ENCODE measurements around the gene AMZ2.
A peak's percentile ranks its signal among the peaks of the same experiment; 100 is the strongest.
"Not testable (repeated sequence)": the region's sequence is repeated elsewhere in the genome, so short reads cannot be mapped to it uniquely, and the experiment has no call there.

AMZ2 gene

GRCh38 chr17:68253426-68253825, 5.6 kb downstream of the AMZ2 start:
- DNase-seq, result not testable (repeated sequence)

DNA sequence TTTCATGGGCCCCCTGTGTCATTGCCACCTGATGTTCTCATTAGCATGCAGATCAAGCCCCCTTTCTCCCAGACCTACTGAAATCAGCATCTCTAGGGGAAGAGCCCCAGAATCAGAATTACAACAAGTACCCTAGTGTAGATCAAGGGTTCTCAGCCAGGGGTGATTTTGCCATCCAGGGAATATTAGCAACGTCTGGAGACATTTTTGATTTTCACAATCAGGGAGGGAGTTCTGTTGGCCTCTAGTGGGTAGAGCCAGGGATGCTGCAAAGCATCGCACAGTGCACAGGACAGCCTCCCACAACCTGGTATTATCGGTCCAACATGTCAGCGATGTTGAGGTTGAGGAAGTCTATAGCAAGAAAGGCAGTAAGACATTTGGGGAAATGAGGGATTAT, 7.3 kb downstream of the AMZ2 start:
- no peak for DNase-seq

DNA sequence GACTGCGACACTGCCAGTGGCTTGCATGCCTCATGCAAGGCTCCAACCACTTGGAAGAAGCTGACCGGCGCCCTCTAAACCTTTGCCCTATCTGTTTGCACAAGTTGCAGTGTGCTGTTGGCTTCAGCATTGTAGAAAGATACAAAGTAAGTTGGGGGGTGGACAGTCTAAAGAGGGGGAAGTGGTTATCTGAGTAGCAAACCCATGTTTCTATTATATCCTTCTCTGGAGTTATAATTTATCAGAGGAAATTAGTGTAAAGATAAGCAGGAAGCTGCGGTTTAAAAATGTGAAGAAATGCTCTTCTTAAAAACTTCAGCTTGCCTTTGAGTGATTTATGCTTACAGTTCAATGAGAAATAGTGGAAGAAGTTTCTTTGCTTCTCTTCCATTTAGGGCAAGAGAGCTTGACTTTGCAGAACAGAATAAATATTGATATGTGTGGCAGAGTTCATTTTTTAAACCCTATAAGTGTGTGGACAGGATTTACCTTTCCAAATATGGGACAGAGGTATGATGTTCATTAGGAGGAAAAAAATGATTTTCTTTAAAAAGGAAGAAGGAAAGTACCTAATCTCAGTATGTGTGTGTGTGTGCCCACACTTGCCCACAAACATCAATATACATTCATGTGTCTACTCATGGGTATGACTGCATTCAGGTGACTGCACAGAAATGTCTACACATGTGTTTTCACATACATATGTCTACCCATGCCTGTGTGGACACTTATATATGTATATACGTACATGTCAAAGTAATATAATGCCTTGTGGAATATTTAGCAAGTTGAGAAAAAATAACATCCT, 8.1 kb downstream of the AMZ2 start:
- no peak for DNase-seq

- DNase-seq, result not testable (repeated sequence)
Measured at GRCh38 chr17:68256701-68257100, 8.9 kb downstream of the AMZ2 start.

- no peak for DNase-seq
Measured at GRCh38 chr17:68257934-68258333, 10.1 kb downstream of the AMZ2 start.

DNA sequence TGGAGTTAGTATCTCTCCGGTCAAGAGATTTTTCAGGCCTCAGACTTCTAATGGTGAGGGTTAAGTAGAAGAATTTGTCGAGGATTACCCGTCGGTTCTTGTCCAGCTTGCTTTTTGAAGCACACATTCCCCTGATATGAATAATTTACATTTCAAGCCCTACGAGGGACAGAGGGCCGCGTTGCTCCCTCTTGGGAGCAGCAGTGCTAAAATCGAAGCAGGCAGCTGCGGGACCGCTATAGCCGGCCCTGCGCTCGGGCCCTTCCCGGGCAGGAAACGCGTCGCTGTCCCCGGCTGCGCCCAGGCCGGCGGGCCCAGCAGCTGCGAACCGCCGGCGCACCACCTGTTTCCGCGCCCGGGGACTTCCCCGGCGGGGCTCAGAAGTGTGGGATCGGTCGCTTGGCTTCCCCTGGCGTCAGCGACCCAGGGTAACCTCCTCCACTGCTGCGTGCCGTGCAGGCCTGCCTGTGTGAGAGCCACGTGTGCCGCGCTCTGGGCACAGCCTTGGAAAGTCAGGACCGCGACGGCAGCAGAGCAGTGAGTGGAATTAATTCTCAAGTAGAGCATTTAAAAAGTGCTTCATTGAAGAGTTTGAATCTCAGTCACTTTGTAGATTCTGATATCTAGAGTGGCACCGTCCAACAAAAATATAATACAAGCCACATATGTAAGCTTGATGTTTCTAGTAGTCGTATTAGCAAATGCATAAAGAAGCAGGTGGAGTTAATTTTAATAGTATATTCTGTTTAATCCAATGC, 11.2 kb downstream of the AMZ2 start:
- peak; percentile 68 for DNase-seq

GRCh38 chr17:68259648-68259951, 11.8 kb downstream of the AMZ2 start:
- not testable (repeated sequence) for DNase-seq

- no peak for DNase-seq
Measured at GRCh38 chr17:68260051-68260762, 12.4 kb downstream of the AMZ2 start.

DNA sequence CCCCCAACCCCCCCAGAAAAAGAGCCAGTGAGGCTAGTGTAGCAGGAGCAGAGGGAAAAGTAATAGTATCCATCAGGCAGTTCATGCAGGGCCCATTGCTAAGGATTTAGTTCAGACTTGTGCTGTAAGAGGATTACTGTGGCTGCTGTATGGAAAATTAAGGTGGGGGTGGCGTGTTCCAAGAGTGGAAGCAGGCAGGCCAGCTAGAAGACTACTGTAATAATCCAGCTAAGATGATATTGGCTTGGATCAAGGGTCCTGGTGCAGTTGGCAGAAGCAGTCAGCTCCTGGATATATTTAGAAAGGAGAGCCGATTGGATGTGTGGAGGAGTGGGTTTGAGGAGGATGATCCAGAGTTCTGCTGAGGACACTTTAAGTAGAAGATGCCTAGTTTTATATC, 14.6 kb downstream of the AMZ2 start:
- DNase-seq, result not testable (repeated sequence)

- DNase-seq, result not testable (repeated sequence)
Measured at GRCh38 chr17:68263101-68263681, 15.3 kb downstream of the AMZ2 start.

GRCh38 chr17:68265833-68266232, 18.0 kb downstream of the AMZ2 start:
- DNase-seq, result not testable (repeated sequence)

DNA sequence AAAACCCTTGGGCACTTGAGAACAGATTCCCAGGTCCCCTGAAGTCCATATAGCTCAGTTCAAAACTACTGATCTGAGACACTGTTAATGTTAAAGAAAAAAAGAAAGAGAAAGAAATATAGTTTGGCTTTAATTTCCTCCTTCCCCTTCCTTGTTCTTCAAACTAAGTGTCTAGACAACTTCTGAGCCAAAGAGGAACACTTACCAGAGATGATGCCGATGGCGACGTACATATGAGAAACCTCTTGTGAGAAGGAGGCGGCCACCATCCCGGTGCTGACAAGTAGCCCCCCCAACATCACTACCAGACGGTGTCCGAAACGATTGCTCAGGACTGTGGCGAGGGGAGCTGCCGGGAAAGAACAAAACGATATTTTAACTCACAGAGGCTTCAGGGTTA, 25.9 kb downstream of the AMZ2 start:
- DNase-seq, result no peak

GRCh38 chr17:68276339-68276738, 28.5 kb downstream of the AMZ2 start:
- not testable (repeated sequence) for DNase-seq

- DNase-seq, result no peak
Measured at GRCh38 chr17:68277807-68278206, 30.0 kb downstream of the AMZ2 start.

DNA sequence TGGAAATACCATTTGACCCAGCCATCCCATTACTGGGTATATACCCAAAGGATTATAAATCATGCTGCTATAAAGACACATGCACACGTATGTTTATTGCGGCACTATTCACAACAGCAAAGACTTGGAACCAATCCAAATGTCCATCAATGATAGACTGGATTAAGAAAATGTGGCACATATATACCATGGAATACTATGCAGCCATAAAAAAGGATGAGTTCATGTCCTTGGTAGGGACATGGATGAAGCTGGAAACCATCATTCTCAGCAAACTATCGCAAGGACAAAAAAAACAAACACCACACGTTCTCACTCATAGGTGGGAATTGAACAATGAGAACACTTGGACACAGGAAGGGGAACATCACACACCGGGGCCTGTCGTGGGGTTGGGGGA, 34.1 kb downstream of the AMZ2 start:
- not testable (repeated sequence) for DNase-seq

DNA sequence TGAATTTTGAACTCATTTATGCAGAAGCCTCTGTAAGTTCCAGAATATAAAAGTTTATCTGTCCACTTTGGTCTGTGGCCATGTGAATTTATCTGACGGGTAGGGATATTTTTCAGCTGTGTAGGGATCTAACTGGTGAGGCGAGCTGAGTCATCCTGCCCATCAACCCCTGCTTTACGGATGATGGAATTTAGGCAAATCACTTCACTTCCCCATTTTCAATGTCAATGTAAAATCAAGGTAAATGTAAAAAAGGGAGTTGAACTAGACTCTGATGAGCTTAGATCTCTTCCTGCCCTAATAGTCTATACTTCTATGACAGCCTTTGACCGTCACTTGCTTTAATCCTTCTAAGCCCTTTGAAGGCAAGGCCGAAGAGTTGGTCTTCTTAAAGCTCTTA, 40.5 kb downstream of the AMZ2 start:
- DNase-seq, result no peak

- DNase-seq, result no peak
Measured at GRCh38 chr17:68288804-68289203, 41.0 kb downstream of the AMZ2 start.

- no peak for DNase-seq
Measured at GRCh38 chr17:68289473-68289872, 41.6 kb downstream of the AMZ2 start.

GRCh38 chr17:68289936-68290267, 42.1 kb downstream of the AMZ2 start:
- no peak for DNase-seq

DNA sequence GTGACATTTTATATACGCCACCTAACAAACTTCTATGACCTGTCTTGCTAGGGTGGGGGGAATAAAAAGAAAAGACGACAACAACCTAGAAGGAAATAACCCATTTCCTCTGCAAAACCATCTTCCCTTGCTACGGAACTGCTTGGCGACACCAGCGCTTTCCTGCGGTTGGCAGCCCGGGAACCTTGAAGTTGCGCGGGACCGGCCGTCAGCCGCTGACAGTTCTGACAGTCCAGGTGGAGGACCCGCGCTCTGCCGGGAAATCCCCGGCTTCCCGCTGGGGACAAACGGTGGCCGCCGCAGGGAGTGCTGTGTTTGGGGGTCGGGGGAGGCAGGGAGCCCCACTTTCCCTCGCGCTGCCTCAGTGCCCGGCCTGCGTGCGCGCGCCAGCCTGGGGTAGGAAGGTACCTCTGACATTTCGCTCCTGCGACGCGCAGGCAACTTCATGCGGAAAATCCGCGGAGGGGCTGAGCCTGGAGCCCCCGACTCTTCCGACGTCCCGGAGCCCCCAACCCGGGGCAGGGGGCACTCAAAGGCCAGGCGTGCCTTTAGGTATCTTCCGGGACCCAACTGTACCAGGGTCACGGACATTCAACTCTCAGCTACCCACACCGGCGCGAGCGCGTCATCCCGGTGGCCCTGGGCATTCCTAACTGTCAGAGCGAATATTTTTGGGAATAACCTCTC, 42.6 kb downstream of the AMZ2 start:
- peak; percentile 41 for DNase-seq

GRCh38 chr17:68290955-68291835, 43.4 kb downstream of the AMZ2 start, which contains the start of the genes ARSG and SLC16A6:
ARSG (plus strand) TSS chr17:68291495; CDS start chr17:68307494, 15,999 bp downstream.
SLC16A6 (minus strand) TSS chr17:68291127; CDS start chr17:68278320, 12,807 bp downstream.
- DNase-seq, result peak; percentile 82

All from right hindlimb (tissue), 1 donor.